ENCODE measurements around the gene MAPK8. TPM values are rescaled to one million over a fixed set of nuclear protein-coding genes. Genes with fewer than 3 reads are reported as not detected.

The MAPK8 gene
- total and polyA plus RNA-seq, 7 donors: 17.4 to 74.5 (median 46.7) TPM

GRCh38 chr10:48455392-48456151 lies 149.1 kb downstream of the MAPK8 start:
- H3K9me3 ChIP-seq: no peaks in the 10 kb centered on the region
- peak; percentile 54 for DNase-seq
- 92 to 95% methylated on average over 15 of the region's 15 CpGs for WGBS, 2 donors
- H3K27ac ChIP-seq: no peak overlapping the region
- no peaks in the 10 kb centered on the region for H3K27me3 ChIP-seq
- H3K36me3 ChIP-seq: no peaks in the 10 kb centered on the region
- peaks cover 0 to 14% (median 10%) of the 10 kb centered on the region in 4 donors for H3K4me1 ChIP-seq
- TF ChIP-seq EP300 (IDR thresholded peaks at IDR 0.05) (no peak), POLR2AphosphoS5 (IDR thresholded peaks at IDR 0.05) (no peak), POLR2A (IDR thresholded peaks at IDR 0.05) (no peak), CTCF (IDR thresholded peaks at IDR 0.05) (no peak)
- intact Hi-C loops (cut with DNase I): no loop called here
- H3K4me3 ChIP-seq: no peak overlapping the region

GRCh38 chr10:48456361-48456804 lies 149.9 kb downstream of the MAPK8 start:
- Histone ChIP-seq H3K27ac (no peak overlapping the region), H3K27me3 (no peaks in the 10 kb centered on the region), H3K4me1 (peaks cover 0 to 14% (median 10%) of the 10 kb centered on the region in 4 donors), H3K4me3 (no peak overlapping the region), H3K9me3 (no peaks in the 10 kb centered on the region), H3K36me3 (no peaks in the 10 kb centered on the region)
- 27 to 54% methylated on average over 9 of the region's 9 CpGs for WGBS, 2 donors
- peak; percentile 78 for DNase-seq
- intact Hi-C loops (cut with DNase I): no loop called here
- no peak for TF ChIP-seq CTCF (IDR thresholded peaks at IDR 0.05)
- no peak for TF ChIP-seq POLR2AphosphoS5 (IDR thresholded peaks at IDR 0.05)
- TF ChIP-seq POLR2A (IDR thresholded peaks at IDR 0.05): no peak
- no peak for TF ChIP-seq EP300 (IDR thresholded peaks at IDR 0.05)

GRCh38 chr10:48456808-48457761 lies 150.6 kb downstream of the MAPK8 start:
- no peak overlapping the region for H3K4me3 ChIP-seq
- peak; percentile 55 for DNase-seq
- H3K4me1 ChIP-seq: peaks cover 0 to 14% (median 10%) of the 10 kb centered on the region in 4 donors
- intact Hi-C loops (cut with DNase I): no loop called here
- WGBS, 2 donors: 58 to 71% methylated on average over 24 of the region's 24 CpGs
- TF ChIP-seq POLR2AphosphoS5 (IDR thresholded peaks at IDR 0.05) (no peak), CTCF (IDR thresholded peaks at IDR 0.05) (no peak)
- no peaks in the 10 kb centered on the region for H3K36me3 ChIP-seq
- no peaks in the 10 kb centered on the region for H3K9me3 ChIP-seq
- no peak overlapping the region for H3K27ac ChIP-seq
- H3K27me3 ChIP-seq: no peaks in the 10 kb centered on the region

GRCh38 chr10:48457949-48458661 lies 151.6 kb downstream of the MAPK8 start:
- Histone ChIP-seq H3K4me3 (no peak overlapping the region), H3K9me3 (no peaks in the 10 kb centered on the region), H3K36me3 (no peaks in the 10 kb centered on the region), H3K27me3 (no peaks in the 10 kb centered on the region), H3K27ac (no peak overlapping the region), H3K4me1 (peaks cover 0 to 15% (median 10%) of the 10 kb centered on the region in 4 donors)
- TF ChIP-seq EP300 (IDR thresholded peaks at IDR 0.05) (no peak), CTCF (IDR thresholded peaks at IDR 0.05) (no peak), POLR2A (IDR thresholded peaks at IDR 0.05) (no peak), POLR2AphosphoS5 (IDR thresholded peaks at IDR 0.05) (no peak)
- DNase-seq: peak; percentile 50
- intact Hi-C loops (cut with DNase I): no loop called here
- whole genome bisulfite sequencing, 2 donors: 59 to 66% methylated on average over 5 of the region's 5 CpGs
